ENCODE results near the gene GREB1L.

DNA sequence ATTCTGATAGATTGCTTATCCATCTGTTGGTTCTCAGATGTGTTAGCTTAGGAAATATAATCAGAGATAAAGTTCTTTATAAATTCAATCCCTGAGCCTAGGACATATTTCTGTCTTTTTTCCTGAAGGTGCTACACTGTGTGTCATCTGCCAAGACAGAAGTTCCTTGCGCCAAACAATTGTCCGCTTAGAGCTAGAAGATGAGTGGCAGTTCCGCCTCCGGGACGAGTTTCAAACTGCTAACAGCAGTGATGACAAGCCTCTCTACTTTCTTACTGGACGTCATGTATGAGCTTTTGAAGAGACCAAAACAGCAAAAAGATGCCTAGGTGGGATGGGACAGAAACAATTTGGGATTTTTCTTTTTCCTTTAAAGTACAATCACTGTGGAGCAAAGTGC, 280.5 kb downstream of the GREB1L start:
- TF ChIP-seq CTCF (IDR thresholded peaks at IDR 0.05) (no peak), POLR2A (IDR thresholded peaks at IDR 0.05) (no peak)

Data from right lobe of liver (tissue), 4 donors.